ENCODE data around the gene THSD4.

The THSD4 gene

GRCh38 chr15:71809346-71809745, 694.1 kb downstream of the THSD4 start:
- H3K4me3 ChIP-seq (ENCODE audit: low read length): no peak overlapping the region
- H4K20me1 ChIP-seq (ENCODE audit: insufficient read depth, low read length): no peaks in the 10 kb centered on the region
- no peak overlapping the region for H3K27ac ChIP-seq (ENCODE audit: low read length)
- no peaks in the 10 kb centered on the region for H3K9me3 ChIP-seq (ENCODE audit: insufficient read depth, low read length)
- H3K27me3 ChIP-seq (ENCODE audit: low read depth, low read length): no peaks in the 10 kb centered on the region
- H3K79me2 ChIP-seq (ENCODE audit: low read length): no peaks in the 10 kb centered on the region
- no peak for TF ChIP-seq EZH2phosphoT487 (IDR thresholded peaks at IDR 0.05; ENCODE audit: low read depth)
- no peak for TF ChIP-seq CTCF (IDR thresholded peaks at IDR 0.05; ENCODE audit: low read depth, low read length)
- H3K4me1 ChIP-seq (ENCODE audit: low read length): peaks cover 8% of the 10 kb centered on the region
- no peak overlapping the region for H3K4me2 ChIP-seq (ENCODE audit: low read length)
- H3K9ac ChIP-seq (ENCODE audit: low read length): no peak overlapping the region
- H3K36me3 ChIP-seq (replicated peaks; ENCODE audit: low read depth, low read length): no peaks in the 10 kb centered on the region
- no peak overlapping the region for H2AFZ ChIP-seq (ENCODE audit: low read depth, low read length)

- no peak within 1 kb of the TSS for H3K9ac ChIP-seq (ENCODE audit: low read length)
- no peak within 1 kb of the TSS for H3K4me3 ChIP-seq (ENCODE audit: low read length)
- H3K27me3 ChIP-seq (ENCODE audit: low read depth, low read length): no peaks in the 10 kb centered on the region
- no peak within 1 kb of the TSS for H3K27ac ChIP-seq (ENCODE audit: low read length)
- H3K4me1 ChIP-seq (ENCODE audit: low read length): no peaks in the 10 kb centered on the region
- no peaks in the 10 kb centered on the region for H3K9me3 ChIP-seq (ENCODE audit: insufficient read depth, low read length)
- H3K4me2 ChIP-seq (ENCODE audit: low read length): no peak within 1 kb of the TSS
- H4K20me1 ChIP-seq (ENCODE audit: insufficient read depth, low read length): no peaks in the 10 kb centered on the region
- no peak within 1 kb of the TSS for H2AFZ ChIP-seq (ENCODE audit: low read depth, low read length)
- no peak for TF ChIP-seq CTCF (IDR thresholded peaks at IDR 0.05; ENCODE audit: low read depth, low read length)
- TF ChIP-seq EZH2phosphoT487 (IDR thresholded peaks at IDR 0.05; ENCODE audit: low read depth): no peak
- no peaks in the 10 kb centered on the region for H3K36me3 ChIP-seq (replicated peaks; ENCODE audit: low read depth, low read length)
- H3K79me2 ChIP-seq (ENCODE audit: low read length): no peaks in the 10 kb centered on the region
Observed at GRCh38 chr15:71810256-71811035, 695.2 kb downstream of the THSD4 start, which contains the start of gene NR2E3. Gene NR2E3 (plus strand): TSS chr15:71810554. CDS start chr15:71810744, 190 bp downstream.

GRCh38 chr15:71811036-71811736, 695.9 kb downstream of the THSD4 start:
- no peak overlapping the region for H2AFZ ChIP-seq (ENCODE audit: low read depth, low read length)
- H3K79me2 ChIP-seq (ENCODE audit: low read length): no peaks in the 10 kb centered on the region
- H3K9me3 ChIP-seq (ENCODE audit: insufficient read depth, low read length): no peaks in the 10 kb centered on the region
- H4K20me1 ChIP-seq (ENCODE audit: insufficient read depth, low read length): no peaks in the 10 kb centered on the region
- no peaks in the 10 kb centered on the region for H3K27me3 ChIP-seq (ENCODE audit: low read depth, low read length)
- H3K4me1 ChIP-seq (ENCODE audit: low read length): no peaks in the 10 kb centered on the region
- H3K4me2 ChIP-seq (ENCODE audit: low read length): no peak overlapping the region
- no peak overlapping the region for H3K9ac ChIP-seq (ENCODE audit: low read length)
- TF ChIP-seq EZH2phosphoT487 (IDR thresholded peaks at IDR 0.05; ENCODE audit: low read depth): no peak
- no peak for TF ChIP-seq CTCF (IDR thresholded peaks at IDR 0.05; ENCODE audit: low read depth, low read length)
- H3K27ac ChIP-seq (ENCODE audit: low read length): no peak overlapping the region
- no peaks in the 10 kb centered on the region for H3K36me3 ChIP-seq (replicated peaks; ENCODE audit: low read depth, low read length)
- H3K4me3 ChIP-seq (ENCODE audit: low read length): no peak overlapping the region

All from OCI-LY3 (cell line).